Measurements from ENCODE around the gene GTPBP1. TPM values are rescaled to one million over a fixed set of nuclear protein-coding genes. Genes with fewer than 3 reads are reported as not detected.
A peak's percentile ranks its signal among the peaks of the same experiment; 100 is the strongest.

The GTPBP1 gene
- total and polyA plus RNA-seq, 2 of the 4 experiments (the other 2 are of a cell fraction) = 12.4 to 29.5 TPM

DNA sequence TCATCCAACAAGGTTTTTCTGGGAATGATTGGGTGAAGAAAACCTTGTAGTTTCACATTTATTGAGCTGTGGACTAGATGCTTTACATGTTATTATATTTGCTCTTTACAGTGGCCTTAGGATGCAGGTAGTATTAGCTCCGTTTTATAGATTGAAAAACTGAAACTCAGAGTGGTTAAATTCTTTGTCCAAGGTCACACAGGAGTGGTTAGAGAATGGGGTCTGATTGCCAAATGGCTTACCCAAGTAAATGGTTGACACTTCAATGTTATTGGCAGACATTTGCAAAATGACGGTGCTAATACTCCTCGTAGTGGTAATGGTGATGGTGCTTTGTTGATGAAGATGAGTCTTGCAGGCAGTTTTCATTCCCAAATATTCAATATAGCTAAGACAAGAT lies 2.2 kb downstream of the GTPBP1 start:
- in situ Hi-C loops (cut with MboI; ENCODE audit: low sequenced_read_pairs) = no loop called here
- H3K4me2 ChIP-seq (ENCODE audit: low read depth, low read length) = no peak overlapping the region

More for the DNA sequence above, 2.2 kb downstream of the GTPBP1 start:
- no CpG with 5 or more reads among the region's 3 CpGs for WGBS, 2 experiments (ENCODE audit: extremely low coverage in 2 of 2, insufficient read length in 1 of 2)
- Histone ChIP-seq H2BK15ac (ENCODE audit: low read depth, low read length) (no peak overlapping the region), H3K79me1 (ENCODE audit: low read depth in 1 of 2, low read length in 2 of 2) (peaks cover 16 to 67% of the 10 kb centered on the region in 2 experiments; a peak in 2 of 4 replicates), H4K20me1 (ENCODE audit: insufficient read depth, low read length) (peaks cover 62% of the 10 kb centered on the region), H3K9me3 (ENCODE audit: control insufficient read depth, insufficient read depth, low read length) (no peaks in the 10 kb centered on the region), H2BK5ac (ENCODE audit: low read depth, low read length, poor library complexity, severe bottlenecking) (no peak overlapping the region), H3K27me3 (ENCODE audit: control insufficient read depth, insufficient read depth, low read length) (no peaks in the 10 kb centered on the region), H2BK20ac (ENCODE audit: low read depth, low read length) (no peak overlapping the region), H2AK5ac (ENCODE audit: low read depth, low read length) (no peak overlapping the region), H2BK120ac (ENCODE audit: low read depth, low read length) (no peak overlapping the region), H3K23ac (ENCODE audit: low read depth, low read length) (peak overlapping the region; percentile 55; the same call in 1 of the 2 replicates), H3K56ac (ENCODE audit: extremely low read depth, insufficient read depth, low read length) (no peak overlapping the region), H3K27ac (ENCODE audit: insufficient read depth, low read length) (no peak overlapping the region), H3K18ac (ENCODE audit: low read depth, low read length) (no peak overlapping the region), H2AFZ (replicated peaks; ENCODE audit: low read length, poor library complexity) (no peak overlapping the region), H3K4me1 (ENCODE audit: control insufficient read depth, insufficient read depth, low read length) (peaks cover 4% of the 10 kb centered on the region; the same call in 1 of the 2 replicates), H4K8ac (ENCODE audit: low read depth in 2 of 2, low read length in 2 of 2) (no peak overlapping the region), H4K5ac (ENCODE audit: low read depth, low read length) (no peak overlapping the region), H3K4ac (ENCODE audit: low read depth, low read length) (no peak overlapping the region), H4K91ac (ENCODE audit: insufficient read depth, low read depth, low read length) (no peak overlapping the region), H2AK9ac (replicated peaks; ENCODE audit: low read depth, low read length, poor library complexity) (no peak overlapping the region), H3K14ac (replicated peaks; ENCODE audit: low read depth, low read length) (no peak overlapping the region), H3K4me3 (ENCODE audit: insufficient read depth, low read depth, low read length) (no peak overlapping the region), H3K9me1 (ENCODE audit: insufficient read depth, low read length) (peaks cover 24% of the 10 kb centered on the region), H3K9ac (ENCODE audit: low read depth, low read length) (no peak overlapping the region), H3K36me3 (ENCODE audit: control insufficient read depth, insufficient read depth, low read length) (peaks cover 3% of the 10 kb centered on the region)
- ChIA-PET POLR2A (ENCODE audit: unreplicated experiment) (no interaction called here), CTCF (interaction anchor here (1.2 kb wide), 1 partner anchor 17 kb away, joined by 4 read pairs; no protein-coding TSS in a partner anchor)
- ATAC-seq (ENCODE audit: low read depth) (no peak), DNase-seq (no peak)
- dilution Hi-C loops (cut with HindIII; ENCODE audit: low sequenced_read_pairs, unreplicated experiment) = no loop called here
- intact Hi-C loops (cut with micrococcal nuclease) = loop anchor here (10.0 kb wide), 1 partner anchor 653 kb away; the partner anchor contains the start of gene PICK1
- BruUV-seq (replicated peaks) = no TSS peak
- no peak for TF ChIP-seq CHD1 (IDR thresholded peaks at IDR 0.05; ENCODE audit: low read depth, low read length)
- TF ChIP-seq BHLHE40 (IDR thresholded peaks at IDR 0.05; ENCODE audit: low read depth, low read length) = no peak
- no peak for TF ChIP-seq MXI1 (IDR thresholded peaks at IDR 0.05; ENCODE audit: borderline replicate concordance, low read depth, low read length)
- TF ChIP-seq CEBPB (IDR thresholded peaks at IDR 0.05; ENCODE audit: low read depth, low read length) = no peak
- no peak for TF ChIP-seq FOS (IDR thresholded peaks at IDR 0.05; ENCODE audit: low read depth, low read length)
- TF ChIP-seq MAZ (IDR thresholded peaks at IDR 0.05; ENCODE audit: borderline replicate concordance, low read depth, low read length) = no peak
- TF ChIP-seq, protein P1, sequence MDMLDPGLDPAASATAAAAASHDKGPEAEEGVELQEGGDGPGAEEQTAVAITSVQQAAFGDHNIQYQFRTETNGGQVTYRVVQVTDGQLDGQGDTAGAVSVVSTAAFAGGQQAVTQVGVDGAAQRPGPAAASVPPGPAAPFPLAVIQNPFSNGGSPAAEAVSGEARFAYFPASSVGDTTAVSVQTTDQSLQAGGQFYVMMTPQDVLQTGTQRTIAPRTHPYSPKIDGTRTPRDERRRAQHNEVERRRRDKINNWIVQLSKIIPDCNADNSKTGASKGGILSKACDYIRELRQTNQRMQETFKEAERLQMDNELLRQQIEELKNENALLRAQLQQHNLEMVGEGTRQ (IDR thresholded peaks at IDR 0.05; ENCODE audit: low read depth, low read length) = no peak
- TF ChIP-seq RCOR1 (IDR thresholded peaks at IDR 0.05; ENCODE audit: insufficient replicate concordance, low read length) = no peak
- no peak for TF ChIP-seq SMC3 (IDR thresholded peaks at IDR 0.05; ENCODE audit: low read depth, low read length)
- TF ChIP-seq, protein P2, sequence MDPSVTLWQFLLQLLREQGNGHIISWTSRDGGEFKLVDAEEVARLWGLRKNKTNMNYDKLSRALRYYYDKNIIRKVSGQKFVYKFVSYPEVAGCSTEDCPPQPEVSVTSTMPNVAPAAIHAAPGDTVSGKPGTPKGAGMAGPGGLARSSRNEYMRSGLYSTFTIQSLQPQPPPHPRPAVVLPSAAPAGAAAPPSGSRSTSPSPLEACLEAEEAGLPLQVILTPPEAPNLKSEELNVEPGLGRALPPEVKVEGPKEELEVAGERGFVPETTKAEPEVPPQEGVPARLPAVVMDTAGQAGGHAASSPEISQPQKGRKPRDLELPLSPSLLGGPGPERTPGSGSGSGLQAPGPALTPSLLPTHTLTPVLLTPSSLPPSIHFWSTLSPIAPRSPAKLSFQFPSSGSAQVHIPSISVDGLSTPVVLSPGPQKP (IDR thresholded peaks at IDR 0.05; ENCODE audit: borderline replicate concordance, low read depth, low read length) = no peak
- TF ChIP-seq, protein P3, sequence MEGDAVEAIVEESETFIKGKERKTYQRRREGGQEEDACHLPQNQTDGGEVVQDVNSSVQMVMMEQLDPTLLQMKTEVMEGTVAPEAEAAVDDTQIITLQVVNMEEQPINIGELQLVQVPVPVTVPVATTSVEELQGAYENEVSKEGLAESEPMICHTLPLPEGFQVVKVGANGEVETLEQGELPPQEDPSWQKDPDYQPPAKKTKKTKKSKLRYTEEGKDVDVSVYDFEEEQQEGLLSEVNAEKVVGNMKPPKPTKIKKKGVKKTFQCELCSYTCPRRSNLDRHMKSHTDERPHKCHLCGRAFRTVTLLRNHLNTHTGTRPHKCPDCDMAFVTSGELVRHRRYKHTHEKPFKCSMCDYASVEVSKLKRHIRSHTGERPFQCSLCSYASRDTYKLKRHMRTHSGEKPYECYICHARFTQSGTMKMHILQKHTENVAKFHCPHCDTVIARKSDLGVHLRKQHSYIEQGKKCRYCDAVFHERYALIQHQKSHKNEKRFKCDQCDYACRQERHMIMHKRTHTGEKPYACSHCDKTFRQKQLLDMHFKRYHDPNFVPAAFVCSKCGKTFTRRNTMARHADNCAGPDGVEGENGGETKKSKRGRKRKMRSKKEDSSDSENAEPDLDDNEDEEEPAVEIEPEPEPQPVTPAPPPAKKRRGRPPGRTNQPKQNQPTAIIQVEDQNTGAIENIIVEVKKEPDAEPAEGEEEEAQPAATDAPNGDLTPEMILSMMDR (conservative IDR thresholded peaks at IDR 0.05; ENCODE audit: low read depth, low read length) = no peak
- TF ChIP-seq RFX5 (IDR thresholded peaks at IDR 0.05; ENCODE audit: low read depth, low read length) = no peak
- no peak for TF ChIP-seq NFE2L2 (IDR thresholded peaks at IDR 0.05; ENCODE audit: low read depth, low read length)
- TF ChIP-seq POLR2A (IDR thresholded peaks at IDR 0.05; ENCODE audit: low read depth, low read length) = no peak
- no peak for TF ChIP-seq RAD21 (IDR thresholded peaks at IDR 0.05; ENCODE audit: low read length)
- TF ChIP-seq MAFK (IDR thresholded peaks at IDR 0.05; ENCODE audit: low read depth, low read length) = no peak

All from IMR-90 (cell line).